GM18507 (cell line): Measurements from ENCODE around the gene RPH3AL.
A peak's percentile ranks its signal among the peaks of the same experiment; 100 is the strongest.
"Not testable (repeated sequence)": the region's sequence is repeated elsewhere in the genome, so short reads cannot be mapped to it uniquely, and the experiment has no call there.

Experiments used
- DNase-seq: peaks from one replicate; pipeline ENCODE4 v3.0.0; 2011; ENCODE audit warnings: low read depth; ENCODE audit not compliant: insufficient read length; ENCODE audit errors: extremely low spot score
- FAIRE-seq: peaks from 2 replicates; lab custom pipeline; 2011; peaks lifted over from hg19 to GRCh38; lab: Jason Lieb, UNC

The RPH3AL gene

DNA sequence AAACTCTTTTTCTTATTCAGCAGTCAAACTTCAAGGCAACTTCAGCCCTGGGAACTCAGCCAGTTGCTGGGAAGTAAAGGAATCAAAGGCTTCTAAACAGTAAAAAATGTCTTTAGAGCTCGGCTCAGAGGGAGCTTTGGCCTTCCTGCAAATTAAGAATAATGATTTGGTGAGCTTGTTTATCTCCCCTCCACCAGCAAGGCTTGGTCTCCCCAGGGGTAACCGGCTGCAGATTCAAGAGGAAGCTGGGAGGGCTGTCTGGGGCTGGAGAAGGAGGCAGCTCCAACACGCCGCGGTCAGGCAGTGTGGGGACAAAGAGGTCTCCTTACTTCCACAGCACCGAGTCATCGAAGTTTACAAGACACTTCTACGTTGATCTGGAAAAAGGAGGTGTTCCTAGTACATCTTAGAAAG is 153.4 kb downstream of the RPH3AL start:
- DNase-seq (no peak), FAIRE-seq (no peak)

GRCh38 chr17:198225-198624 is 154.4 kb downstream of the RPH3AL start:
- not testable (repeated sequence) for FAIRE-seq, DNase-seq

DNA sequence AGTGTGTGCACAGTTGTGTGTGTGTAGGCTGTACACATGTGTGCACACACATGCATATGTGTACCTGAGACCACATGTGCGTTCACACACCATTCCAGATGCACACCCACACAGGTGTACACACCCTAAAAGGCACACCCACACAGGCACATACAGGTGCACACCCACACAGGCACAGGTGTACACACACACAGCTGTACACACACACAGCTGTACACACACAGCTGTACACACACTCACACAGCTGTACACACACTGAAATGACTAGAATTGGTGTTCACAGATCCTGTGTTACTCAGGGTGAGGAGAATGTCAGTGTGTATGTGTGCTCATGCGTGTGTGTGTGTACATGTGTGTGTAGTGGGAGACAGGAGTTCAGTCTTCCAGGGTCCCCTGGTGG is 155.3 kb downstream of the RPH3AL start:
- no peak for FAIRE-seq
- no peak for DNase-seq

GRCh38 chr17:194828-195602 is 157.6 kb downstream of the RPH3AL start:
- no peak for FAIRE-seq
- no peak for DNase-seq

DNA sequence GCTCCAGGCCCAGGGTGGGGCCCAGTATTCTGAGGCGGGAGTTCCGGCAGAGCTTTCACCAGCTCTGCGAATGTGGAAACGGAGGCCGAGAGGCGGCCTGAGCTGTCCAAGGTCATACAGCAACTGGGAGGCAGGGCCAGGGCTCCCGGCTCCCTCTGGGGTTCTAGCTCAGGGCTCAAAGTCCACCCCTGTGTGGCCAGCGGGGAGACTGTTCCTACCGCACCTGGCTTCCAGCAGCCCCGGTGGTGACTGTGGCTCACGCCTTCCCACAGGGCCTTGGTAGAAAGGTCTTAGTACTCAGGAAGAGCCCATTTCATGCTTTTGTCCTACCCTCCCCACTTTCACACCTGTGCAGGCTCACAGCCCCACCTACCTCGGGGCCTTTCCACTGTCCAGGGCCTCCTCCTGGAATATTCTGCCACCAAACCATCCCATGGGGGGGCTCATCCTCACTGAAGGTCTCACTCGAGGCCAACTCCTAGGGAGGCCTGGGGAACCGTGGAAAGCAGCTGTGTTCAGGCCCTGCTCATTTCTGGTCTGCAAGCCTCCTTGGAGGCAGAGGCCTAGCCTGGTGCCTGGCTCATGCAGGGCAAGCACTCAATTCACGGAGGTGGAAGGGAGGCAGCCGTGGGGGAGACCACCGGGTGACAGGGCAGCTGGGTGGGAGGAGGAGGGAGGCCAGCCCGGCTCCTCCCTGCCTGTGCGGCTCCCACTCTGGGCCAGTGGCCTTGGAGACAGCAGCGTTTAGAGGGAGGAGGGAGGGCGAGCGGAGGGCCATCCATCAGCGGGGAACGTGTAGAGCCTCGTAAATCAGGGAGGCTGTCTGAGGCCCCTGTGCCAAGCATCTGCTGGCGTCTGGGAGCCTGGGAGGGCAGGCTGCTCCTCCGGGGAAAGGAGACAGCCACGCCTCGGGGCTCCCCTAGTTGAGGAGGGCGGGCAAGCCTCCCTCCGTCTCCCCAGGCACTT is 158.5 kb downstream of the RPH3AL start:
- no peak for FAIRE-seq
- no peak for DNase-seq

GRCh38 chr17:193426-193810 is 159.2 kb downstream of the RPH3AL start:
- DNase-seq (no peak), FAIRE-seq (no peak)

DNA sequence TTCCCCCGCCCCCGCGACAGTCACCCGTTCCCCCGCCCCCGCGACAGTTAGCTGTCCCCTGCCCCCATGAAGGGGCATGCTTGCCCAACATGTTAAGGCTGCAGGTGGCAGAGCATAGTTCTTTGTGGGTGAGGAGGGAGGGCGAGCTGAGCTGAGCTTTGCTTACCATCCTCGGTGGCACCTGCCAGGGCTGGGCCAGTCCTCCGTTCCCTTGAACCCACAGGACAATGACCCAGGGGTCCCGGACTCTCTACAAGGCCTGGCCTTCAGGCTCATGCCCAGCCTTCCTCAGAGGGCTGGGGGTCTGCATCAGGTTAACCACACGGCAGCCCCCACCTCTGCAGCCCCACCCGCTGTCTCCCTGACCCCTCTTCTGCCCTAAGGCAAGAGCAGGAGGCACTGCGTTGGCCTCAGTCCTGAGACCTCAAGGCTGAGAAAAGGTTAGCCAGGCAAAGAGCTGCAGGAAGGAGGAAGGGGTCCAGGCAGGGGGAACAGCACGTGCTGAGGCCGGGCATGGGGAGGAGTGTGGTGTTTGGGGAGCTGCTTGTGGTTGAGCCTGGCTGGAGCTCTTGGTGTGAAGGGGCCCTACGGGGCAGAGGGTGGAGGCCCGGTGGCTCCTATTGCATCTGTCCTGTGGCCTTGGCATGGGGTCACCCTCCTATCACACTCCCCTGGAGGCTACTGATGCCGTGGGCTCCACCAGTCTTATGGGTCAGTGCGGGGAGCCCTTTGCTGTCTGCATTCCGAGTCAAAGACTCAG is 159.8 kb downstream of the RPH3AL start:
- DNase-seq (no peak), FAIRE-seq (no peak)

DNA sequence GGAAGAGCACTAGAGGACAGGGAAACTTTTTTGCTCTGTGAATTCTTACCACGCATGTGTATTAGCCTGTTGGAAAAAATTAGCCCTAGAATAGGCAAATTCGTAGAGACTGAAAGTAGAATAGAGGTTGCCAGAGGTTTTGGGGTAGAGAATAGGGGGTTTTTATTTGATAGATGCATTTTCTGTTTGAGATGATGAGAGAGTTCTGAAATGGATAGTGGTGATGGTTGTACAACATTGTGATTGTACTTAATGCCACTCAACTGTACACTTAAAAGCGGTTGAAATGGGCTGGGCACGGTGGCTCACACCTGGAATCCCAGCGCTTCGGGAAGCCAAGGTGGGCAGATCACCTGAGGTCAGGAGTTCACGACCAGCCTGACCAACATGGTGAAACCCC is 163.2 kb downstream of the RPH3AL start:
- peak; percentile 70 for FAIRE-seq

GRCh38 chr17:187130-187529 is 165.5 kb downstream of the RPH3AL start:
- no peak for DNase-seq
- FAIRE-seq = no peak

More for the DNA sequence above, 163.2 kb downstream of the RPH3AL start:
- no peak for DNase-seq

- DNase-seq = no peak
- FAIRE-seq = peak; percentile 41
Observed at GRCh38 chr17:185445-186138, 167.0 kb downstream of the RPH3AL start.

GRCh38 chr17:183021-183420 is 169.6 kb downstream of the RPH3AL start:
- no peak for DNase-seq
- no peak for FAIRE-seq

DNA sequence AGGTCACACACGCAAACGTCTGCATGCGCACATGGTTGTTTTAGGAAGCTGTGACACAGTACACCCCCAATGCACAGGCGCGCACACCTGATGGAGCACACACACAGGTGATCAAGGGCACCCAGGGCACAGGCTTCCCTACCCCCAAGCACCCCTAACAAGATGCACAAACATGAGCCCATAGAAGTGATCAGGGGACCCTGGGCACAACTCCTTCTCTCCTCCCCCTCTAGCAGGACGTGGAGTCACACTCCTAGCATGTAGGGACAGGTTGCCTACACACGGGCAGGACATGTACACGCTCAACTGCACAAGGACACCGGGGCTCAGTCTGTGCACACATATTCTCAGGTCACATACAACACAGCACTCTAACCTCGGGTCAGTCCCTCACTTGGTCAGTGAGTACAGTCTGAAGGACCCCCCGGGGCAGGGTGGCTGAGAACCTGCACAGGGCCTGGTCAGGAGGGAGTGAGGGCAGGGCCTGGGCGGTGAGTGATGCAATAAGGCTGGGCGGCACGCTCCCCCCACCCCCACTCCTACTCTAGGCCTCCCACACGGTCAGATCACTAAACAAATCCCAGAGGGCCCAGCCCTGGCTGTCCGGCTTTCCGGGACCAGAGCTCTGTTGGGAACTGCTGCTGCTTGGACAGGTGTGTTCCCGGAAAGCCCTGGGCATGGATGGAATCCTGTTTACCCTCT is 170.4 kb downstream of the RPH3AL start:
- FAIRE-seq = no peak
- DNase-seq = no peak

DNA sequence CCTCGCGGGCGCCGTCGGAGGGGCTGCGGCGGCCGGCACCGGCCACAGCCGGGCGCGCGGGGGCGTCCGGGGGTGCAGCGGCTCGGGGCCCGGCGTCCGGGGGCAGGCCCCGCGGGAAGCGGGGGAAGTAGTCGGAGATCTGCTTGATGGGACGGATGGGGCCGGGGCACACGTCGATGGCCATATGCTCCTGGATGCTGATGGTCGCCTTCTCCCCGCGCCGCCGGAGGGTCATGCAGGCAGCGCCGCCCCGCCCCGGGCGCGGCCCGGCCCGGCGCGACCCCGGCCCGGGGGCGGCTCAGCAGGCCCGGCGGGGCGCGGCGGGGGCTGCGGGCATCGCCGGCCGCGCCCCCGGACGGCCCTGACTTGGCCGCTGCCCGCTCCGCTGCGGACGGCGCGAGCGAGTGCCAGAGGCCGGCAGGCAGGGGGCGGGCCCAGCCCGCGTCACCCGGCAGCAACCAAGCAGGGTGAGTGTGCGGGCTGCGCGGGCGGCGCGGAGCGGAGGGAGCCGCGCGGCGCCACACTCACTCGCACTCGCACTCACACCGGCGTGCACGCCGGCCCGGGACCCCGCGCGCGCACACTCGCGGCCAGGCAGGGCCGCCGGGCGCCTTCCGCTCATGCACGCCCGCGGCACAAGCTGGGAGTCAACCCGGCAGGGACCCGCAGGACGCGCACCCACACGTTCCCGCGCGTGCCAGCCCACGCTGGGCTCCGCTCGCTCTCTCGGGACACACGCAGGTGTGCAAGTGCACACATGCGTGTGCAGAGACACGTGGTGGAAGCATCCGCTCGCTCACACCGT is 171.2 kb downstream of the RPH3AL start, which contains the start of gene DOC2B:
Gene DOC2B (minus strand): TSS at position 406 of the 805 bp plus-strand sequence. CDS start 171 bp downstream, at position 235.
- DNase-seq (no peak), FAIRE-seq (no peak)

DNA sequence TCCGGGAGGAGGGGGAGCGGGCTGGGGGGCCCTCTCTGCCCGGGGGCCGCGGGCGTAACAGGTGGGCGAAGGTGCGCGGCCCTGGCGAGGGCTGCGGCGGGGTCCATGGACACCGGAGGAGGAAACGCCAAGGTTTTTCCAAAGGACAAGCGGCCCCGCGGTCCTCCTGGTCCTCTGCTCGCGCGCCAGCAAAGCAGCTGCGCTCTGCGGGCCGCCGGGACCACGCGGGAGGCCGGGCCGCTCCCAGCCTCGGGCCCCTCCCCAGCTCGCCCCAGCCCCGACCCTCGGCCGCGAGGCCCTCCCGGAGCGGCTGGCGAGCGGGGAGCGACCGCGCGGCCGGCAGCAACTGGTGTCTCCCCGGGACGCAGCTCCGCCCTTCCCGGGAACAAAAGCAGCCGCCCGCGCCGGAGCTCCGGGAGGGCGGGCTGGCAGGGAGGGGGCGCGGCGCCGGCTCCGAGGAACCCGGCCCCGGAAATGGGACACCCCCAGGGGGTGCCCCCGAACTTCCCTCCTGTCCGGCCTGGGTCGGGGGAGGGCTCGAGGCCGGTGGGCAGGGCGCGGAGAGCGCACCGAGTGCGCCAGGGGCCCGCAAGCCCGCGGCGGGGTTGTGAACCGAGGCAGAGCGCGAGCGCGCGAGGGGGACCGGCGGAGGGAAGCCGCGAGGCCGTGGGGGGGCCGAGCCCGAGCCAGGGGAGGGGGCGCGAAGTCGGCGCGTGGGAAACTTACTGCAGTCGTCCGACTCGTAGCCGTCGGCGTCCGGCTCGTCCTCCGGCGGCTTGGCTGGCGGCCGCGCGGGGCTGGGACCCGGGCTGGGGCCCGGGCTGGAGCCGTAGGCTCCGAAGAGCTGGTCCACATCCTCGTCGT is 172.0 kb downstream of the RPH3AL start:
- FAIRE-seq = no peak
- no peak for DNase-seq

- FAIRE-seq (no peak), DNase-seq (no peak)
Observed at GRCh38 chr17:179781-180380, 172.7 kb downstream of the RPH3AL start.

GRCh38 chr17:179066-179432 is 173.6 kb downstream of the RPH3AL start:
- FAIRE-seq = no peak
- DNase-seq = no peak
